NCI-H128 (cell line): ENCODE results near the gene CD36.
A peak's percentile ranks its signal among the peaks of the same experiment; 100 is the strongest.

ENCODE experiments used
- DNase-seq: peaks from one replicate; lab custom pipeline; 2025; ENCODE audit not compliant: unreplicated experiment; lab: John Stamatoyannopoulos, UW

The CD36 gene

DNA sequence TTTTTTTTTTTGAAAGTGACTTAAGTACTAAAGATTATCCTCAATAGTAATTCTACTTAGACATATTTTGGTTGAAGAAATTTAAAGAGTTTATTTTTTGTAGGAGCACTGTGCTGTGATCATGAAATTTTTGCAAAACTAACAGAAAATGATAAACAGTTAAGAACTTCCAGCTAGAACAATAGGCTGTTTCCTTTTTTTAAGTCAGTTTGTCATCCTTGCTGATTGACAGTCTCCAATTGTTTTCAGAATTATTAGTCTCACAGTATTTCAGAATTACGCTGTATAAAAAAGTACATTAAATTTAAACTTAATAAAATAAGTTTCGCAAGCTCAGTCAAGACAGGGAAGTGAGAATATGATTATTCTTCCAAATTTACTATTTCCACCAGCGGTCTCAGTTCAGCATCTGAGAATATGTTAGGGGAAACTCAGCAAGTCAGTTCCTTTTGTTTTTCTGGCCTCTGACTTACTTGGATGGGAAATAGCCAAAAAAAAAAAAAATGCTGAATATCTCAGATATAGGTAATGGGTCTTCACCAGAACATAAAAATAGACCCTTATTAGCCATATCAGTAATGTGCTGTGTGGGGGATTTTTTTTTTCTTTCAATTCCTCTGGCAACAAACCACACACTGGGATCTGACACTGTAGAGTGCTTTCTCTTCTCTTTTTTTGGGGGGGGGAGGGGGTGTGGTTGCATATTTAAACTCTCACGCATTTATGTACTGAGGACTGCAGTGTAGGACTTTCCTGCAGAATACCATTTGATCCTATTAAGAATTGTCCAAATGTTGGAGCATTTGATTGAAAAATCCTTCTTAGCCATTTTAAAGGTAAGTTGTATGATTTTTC is at the start of gene CD36:
Gene CD36 (plus strand): TSS at position 732 of the 855 bp plus-strand sequence. CDS start 8,099 bp downstream, outside the sequence.
- no peak for DNase-seq

DNA sequence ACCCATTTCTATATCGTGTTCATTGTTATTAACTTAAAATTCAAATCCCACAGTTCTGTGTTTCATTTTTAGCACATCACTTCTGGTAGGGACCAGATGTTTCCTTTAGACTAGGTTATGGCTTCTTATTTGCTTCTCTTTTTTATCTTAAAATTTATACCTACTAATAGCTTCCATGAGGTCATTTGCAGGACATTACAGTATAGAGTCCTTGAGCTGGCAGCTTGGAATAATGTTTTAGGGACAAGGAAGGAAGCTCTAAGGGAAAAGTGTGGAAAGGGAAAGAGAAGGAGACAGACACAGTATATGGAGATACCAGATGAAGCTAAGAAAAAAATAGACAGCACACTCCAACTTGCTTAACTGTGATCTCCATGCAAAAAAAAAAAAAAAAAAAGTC is 48.8 kb upstream of the CD36 start:
- DNase-seq, result no peak

DNA sequence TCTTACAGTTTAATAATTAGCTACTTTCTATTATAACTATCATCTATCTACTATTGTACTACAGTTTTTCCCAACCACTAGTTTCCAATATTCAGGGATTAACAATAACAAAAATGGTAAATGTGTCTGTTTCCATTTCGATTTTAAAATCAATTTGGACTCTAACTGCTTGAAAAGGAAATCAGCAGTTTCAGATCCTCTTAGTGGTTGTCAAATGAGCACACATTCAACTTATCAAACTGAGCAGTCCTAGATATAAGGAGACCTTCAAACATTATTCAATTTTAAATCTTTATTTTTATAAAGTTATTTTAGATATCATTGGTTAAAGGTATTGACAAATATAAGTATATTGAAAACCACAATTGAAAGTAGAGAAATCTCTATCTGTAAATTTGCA is 46.8 kb upstream of the CD36 start:
- DNase-seq, result no peak

DNA sequence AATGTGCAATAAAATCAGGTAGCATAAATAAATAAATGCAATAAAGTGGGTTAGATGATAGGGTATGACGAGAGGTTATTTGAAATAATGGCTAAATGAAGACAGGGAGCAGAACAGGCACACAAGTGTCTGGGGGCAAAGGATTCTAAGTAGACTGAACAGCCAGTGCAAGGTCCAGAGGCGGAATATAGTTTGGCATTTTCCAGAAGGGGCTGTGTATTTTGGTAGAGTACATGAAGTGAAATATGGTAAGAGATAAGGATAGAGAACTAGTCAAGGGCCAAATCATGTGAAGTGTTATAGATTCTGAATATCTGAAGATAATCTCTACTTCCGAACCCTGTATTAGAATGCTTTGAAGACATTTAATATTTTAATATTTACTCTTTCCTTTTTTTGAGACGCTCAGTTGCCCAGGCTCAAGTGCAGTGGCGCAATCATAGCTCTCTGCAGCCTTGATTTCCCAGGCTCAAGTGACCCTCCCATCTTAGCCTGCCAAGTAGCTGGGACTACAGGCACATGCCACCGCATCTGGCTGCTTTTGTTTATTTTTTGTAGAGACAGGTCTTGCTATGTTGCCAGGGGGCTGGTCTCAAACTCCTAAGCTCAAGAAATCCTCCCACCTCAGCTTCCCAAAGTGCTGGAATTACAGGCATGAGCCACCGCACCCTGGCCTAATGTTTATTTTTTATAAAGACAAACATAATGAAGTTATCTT is 44.4 kb upstream of the CD36 start:
- no peak for DNase-seq

DNA sequence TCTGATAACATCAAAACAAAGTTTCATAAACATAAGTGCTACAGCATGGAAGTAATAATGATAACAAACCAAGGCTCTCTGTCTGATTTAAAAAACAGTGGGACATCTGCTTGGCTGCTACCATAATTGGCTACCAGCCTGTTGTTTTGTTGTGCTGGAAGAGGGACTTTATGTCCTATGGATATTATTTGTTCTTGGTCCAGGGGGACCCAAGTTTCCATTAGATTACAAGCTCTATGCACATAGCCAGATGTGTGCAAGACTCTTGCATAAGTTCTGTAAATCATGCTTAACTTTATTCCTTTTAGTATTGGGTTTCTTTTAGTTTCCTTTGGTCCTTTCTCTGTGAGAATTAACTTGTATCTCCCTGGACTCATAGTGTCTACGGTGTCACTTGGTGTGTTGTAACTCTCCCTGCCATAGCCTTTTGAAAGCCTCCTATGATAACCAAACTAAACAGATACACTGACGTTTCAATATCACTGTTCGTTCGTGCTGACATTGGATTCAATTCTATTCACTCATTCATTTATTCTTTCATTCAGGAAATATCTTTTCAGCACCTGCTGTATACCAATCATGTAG is 41.4 kb upstream of the CD36 start:
- no peak for DNase-seq

DNA sequence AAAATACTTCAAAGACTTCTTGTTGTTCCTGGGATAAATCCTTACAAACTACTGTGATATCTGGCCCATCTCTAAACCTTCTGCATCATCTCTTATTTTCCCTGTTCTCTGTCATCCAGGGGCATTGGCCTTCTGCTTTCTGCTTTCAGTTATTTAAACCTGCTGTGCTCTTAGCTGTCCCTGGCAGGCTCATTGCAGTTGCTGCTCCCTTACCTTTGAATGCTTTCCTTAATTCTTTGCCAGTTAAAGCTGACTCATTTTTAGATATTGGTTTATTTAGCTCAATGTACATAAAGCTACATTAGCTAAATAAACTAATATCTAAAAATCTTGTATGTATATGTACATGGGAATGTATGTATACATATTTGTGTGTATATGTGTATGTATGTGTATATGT is 40.6 kb upstream of the CD36 start:
- no peak for DNase-seq

DNA sequence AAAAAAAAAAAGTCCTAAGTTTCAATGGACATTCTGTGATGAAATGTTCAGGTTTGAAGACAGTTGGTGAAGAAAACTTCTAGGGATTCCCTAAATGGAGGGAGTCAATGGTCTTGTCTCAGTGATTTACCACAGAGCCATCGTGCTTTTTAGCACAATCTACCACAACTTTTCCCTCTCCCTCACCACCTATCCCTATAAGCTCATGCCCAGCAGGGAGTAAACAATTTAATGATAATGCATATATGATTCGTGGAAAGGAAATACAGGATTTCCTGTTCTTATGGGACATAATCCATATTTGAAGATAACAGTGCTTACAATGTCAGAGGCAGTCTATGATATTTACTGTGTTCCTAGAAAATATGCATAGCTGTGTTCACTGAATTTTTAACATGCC is 38.4 kb upstream of the CD36 start:
- DNase-seq, result no peak

DNA sequence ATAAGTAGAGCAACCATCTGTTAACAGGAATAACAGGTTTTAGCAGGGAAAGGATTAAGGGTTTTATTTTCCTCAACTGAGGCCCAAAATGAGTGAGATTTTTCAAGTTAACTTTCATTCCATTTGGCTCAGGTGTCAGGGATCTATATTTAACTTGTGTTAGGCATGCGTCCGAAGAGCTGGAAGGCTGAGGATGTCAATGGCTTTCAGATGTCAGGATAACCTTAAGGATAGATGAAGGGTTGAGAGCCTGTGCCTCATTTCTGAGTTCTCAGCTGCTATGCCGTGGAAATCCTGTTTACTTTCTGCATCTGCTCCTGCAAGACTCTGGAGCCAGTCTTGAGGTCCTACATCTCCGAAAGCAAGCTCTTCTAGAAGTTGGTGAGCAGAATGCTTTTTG is 36.4 kb upstream of the CD36 start:
- no peak for DNase-seq

DNA sequence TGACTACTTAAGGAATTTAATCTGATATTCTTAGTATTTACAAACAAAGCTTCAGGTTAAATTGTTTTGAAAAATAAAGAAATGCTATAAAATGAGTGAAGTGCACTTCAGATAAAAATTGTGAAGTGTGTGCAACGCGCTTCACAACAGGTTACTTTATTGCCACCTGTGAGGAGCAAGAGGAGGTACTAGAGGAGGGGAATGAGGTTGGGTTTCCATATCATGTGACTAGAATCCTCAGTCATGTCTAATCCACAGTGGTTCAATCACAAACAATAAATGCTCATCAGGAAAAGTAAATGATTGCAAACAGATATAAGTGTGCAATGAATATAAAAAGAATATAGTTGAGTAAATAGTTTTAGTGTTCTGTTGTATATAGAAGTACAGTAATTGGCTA is 34.5 kb upstream of the CD36 start:
- DNase-seq, result no peak

DNA sequence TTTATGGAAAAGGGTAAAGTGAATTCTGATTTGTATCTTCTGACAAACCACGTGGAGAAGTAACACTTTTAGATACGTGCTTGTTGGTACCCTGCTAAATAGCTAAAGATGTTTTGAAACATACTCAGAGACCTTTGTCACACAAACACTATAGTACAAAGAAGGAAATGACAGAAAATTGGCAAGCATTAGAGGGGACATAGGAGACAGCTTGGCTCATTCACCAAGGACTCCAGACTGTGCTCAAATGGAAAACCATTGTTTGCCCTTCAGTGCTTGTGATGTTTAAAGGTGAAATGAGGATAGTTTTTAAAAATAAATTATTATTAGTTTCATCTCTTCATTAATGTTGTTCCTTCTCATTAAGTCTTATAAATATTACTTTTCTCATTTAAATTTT is 34.0 kb upstream of the CD36 start:
- DNase-seq, result no peak

DNA sequence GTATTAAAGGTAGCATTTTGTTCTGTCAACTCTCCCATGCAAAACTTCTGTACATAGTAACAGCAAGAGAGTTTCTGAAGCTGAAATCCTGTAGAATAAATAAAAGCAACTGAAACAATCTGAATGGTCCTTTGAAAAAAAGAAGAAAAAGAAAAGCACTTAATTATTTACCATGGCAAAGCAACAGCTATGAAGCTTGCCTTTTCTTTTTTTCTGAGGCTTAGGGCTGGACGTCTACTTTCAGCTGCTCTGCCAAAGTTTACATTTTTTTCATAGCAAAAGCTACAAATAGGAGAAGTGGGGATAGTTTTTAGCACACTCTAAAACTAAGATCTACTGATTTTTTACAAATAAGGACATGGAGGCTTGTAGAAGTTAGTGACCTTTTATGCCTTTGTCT is 31.3 kb upstream of the CD36 start:
- no peak for DNase-seq

DNA sequence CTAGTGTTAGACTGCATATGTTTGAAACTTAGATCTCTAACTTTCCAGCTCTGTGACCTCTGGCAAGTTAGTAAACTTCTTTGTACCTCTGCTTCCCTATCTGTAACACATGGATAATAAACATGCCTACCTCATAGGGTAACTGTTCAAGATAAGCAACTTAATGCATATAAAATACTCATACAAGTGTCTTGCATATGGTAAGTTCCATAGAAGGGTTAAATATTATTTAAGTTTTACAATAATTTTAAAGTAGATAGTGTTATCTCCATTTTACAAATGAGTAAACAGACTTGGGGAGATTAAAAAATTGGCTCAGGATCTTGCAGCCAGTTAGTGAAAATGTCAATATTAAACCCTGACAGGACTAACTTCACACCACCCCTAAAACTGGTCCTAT is 30.1 kb upstream of the CD36 start:
- DNase-seq, result no peak

DNA sequence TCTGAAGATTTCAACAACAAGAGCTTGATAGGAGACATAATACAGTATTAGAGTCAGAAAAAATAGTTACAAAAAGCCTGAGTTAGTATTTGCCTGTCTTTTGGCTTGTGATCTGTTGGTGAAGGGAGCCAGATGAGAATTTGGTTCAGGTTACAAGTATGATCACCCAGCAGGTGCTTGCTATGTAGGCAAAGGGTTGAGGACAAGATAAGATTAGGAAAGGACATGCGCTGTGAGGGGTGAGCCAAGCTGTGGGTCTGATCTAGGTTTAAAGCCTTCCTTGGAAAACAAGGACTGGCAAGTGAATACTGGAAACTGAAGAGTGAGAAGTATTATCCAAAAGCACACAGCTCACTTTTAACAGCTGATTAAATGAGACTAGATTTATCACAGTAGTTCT is 28.7 kb upstream of the CD36 start:
- no peak for DNase-seq

DNA sequence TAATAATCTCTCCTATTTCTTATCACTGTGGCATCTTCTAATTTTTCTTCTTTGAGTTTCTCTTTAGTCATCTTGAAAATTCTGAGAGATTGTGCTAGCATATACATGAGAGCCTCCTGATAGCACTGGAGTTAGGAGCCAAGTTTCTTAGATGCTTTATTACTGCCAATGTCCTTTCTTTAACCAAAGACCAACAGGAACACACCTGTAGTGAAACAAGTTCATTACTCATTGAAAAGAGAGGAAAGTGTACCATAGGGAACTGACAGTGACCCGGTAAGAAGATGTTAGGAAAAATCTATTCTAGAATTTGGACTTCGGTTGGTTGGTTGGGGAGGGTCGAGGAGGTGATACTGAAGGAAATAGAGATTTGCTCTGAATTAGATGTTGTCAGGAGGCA is 27.1 kb upstream of the CD36 start:
- no peak for DNase-seq

DNA sequence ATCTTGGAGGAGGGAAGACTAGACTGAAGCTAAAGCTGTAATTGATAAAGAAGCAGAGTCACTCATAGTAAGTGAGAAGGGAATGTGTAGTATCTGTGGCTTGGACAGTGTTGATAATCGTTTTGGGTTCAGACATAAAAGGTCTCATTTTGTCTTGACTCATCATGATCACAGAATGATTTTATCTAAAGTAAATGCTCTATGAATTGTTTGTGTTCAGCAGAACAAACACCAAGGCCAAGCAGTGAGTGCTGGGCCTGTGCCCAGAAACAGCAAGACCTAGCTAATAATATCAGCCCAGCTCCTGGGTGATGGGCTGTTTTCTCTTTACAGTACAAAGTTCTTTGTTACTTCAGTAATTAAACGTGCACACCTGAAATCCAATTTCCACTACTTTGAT is 26.7 kb upstream of the CD36 start:
- peak; percentile 17 for DNase-seq

DNA sequence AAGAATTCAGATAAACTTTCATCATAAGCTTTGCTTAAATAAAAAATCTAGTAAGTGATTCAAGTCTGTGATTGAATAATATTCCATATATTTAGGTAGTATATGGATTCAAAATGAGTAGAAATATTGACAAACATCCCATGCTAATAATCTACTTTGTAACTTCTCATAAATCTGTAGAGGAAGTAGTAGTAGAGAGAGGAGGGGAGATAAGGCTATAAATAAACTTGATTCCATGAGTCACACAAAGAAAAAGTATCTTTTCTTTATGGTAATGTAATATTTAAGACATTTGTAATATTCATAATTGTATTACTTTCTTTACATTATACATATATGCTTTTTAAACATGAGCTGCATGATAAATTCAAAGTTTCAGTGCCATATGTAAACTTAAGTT is 25.6 kb upstream of the CD36 start:
- no peak for DNase-seq

DNA sequence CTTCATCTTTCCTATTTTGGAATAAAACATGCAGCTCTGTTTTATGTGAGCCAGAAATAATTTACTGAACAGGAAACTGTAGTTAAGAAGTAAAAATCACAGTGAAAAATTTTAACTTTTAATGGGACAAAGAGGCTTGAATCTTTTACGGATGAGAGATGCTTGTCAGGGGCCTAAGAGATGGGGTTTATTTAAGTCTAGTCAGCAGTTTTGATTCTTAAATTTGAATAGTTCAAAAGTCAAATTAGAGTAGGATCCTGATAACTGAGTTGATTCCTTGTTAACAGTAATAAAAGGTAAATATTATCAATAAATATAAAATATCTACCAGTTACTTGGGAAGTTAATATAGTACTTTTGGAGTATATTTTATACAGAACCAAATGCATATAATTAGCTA is 24.9 kb upstream of the CD36 start:
- no peak for DNase-seq

DNA sequence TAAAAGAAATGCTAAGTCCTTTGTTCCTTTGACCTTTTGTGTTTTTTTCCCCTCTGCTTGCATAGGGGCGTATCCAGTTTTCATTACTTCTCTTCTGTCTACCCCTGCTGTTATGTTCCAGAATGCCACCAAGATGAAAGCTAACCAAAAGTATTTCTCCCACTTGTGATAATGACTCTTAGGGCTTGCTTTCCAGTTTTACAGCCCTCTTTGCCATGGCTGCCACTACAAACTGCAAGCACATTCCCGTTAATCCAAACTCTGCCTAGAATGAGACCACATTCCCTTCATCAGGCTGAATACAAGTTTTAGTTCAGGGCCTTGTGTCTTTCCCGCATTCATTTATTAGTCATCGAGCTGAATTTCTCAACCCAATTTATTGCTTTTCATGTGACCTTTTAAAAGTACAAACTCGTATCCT is 23.6 kb upstream of the CD36 start:
- DNase-seq, result no peak

DNA sequence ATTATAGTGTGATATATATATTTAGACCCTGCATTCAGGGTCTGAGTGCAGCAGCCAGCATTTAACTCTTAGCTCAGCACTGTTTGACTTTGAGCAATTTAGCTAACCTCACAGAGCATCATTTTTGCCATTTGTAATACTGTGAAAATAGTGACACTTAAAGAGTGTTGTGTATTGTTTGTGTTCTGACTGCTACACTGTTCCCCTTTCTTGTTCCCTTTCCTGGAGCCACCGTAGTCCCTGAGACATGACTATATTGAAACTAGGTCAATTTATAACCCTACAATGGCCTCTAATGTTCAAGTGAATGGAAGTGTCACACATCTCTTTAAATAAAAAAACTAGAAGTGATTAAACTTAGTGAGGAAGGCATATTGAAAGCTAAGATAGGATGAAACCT is 20.3 kb upstream of the CD36 start:
- DNase-seq, result no peak

DNA sequence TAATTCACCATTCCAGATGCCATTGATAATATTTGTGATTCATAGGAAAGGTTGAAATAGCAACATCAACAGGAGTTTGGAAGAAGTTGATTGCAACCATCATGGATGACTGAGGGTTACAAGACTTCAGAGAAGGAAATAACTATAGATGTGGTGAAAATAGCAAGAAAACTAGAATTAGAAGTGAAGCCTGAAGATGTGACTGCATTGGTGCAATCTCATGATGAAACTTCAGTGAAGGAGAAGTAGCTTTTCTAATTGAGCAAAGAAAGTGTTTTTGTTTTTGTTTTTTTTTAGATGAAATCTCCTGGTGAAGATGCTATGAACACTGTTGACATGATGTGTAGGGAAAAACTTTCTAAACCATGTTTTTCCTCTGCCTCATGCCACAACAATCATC is 18.7 kb upstream of the CD36 start:
- no peak for DNase-seq

DNA sequence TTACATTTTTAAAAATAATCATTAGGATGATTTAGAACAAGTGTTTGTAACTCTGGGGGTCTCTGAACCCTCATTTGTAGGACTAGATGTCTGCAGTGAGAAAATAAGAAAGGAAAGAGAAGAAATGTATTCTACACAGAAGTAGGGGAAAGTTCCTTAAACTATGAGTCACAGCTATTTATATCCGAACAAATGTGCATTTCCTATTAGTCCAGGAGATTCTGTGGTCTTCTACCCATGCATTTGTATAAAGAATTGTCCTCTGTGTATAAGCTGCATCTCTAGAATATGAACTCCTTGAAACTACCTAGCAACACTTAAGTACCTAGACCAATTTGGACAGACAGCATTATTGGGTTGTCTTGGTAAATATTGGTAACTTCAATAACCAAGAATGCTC is 15.9 kb upstream of the CD36 start:
- no peak for DNase-seq
